Measurements from ENCODE around the gene DIP2C.

DNA sequence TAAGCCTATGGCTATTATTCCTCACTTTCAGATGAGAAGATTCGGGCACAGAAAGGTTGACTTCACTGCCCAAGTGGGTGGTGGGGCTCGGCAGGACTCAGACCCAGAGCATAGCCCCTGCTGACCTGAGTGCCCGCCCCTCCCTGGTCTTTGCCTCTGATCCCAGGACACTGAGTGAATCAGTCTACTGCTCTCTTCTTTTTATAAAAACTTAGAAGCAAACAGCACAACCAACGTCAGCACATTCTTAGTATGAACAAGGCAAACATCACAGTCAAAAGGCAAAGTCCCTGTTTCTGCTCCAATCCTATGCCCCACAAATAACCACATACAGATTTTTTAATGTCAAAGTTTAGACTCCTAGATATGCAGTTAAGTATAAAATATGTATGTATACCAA is 316.5 kb downstream of the DIP2C start:
- no peak for TF ChIP-seq CTCF (conservative IDR thresholded peaks at IDR 0.05)
- TF ChIP-seq ZFX (IDR thresholded peaks at IDR 0.05): no peak
